WTC11 (cell line): ENCODE results near the gene RAB23. TPM values are rescaled to one million over a fixed set of nuclear protein-coding genes. Genes with fewer than 3 reads are reported as not detected.

ENCODE experiments used
- ATAC-seq: fragments of 200-7000 bp; cut with Tn5 transposase; 2 replicates; pipeline ENCODE4 v1.10.0; 2021; ENCODE audit warnings: mild to moderate bottlenecking, moderate library complexity
- CTCF ChIA-PET: fragments of 300-600 bp; sonication (Branson Sonifier 250); formaldehyde crosslinking; loops from one replicate; lab custom pipeline; 2021; ENCODE audit warnings: antibody characterized with exemption; lab: Charles Lee
- POLR2A ChIA-PET: fragments of 350-600 bp; sonication (Branson Sonifier 250); formaldehyde crosslinking; loops from one replicate; lab custom pipeline; 2021; ENCODE audit warnings: antibody characterized with exemption; lab: Charles Lee
- DNase-seq: peaks from one replicate; pipeline ENCODE4 v3.0.0; 2021; ENCODE audit warnings: low spot score
- H3K27ac Mint-ChIP-seq: 2 replicates; pipeline ENCODE4 v1.8.0; 2021; ENCODE audit warnings: mixed read lengths
- H3K27me3 Mint-ChIP-seq: 2 replicates; pipeline ENCODE4 v1.8.0; 2021; ENCODE audit warnings: low read depth, mild to moderate bottlenecking, moderate library complexity, mixed read lengths
- H3K36me3 Mint-ChIP-seq: 2 replicates; pipeline ENCODE4 v1.8.0; 2021; ENCODE audit warnings: mixed read lengths
- H3K4me1 Mint-ChIP-seq: 2 replicates; pipeline ENCODE4 v1.8.0; 2022; ENCODE audit warnings: mixed read lengths
- H3K4me3 Mint-ChIP-seq: 2 replicates; pipeline ENCODE4 v1.8.0; 2021; ENCODE audit warnings: mild to moderate bottlenecking, moderate library complexity, mixed read lengths
- H3K9me3 Mint-ChIP-seq: 2 replicates; pipeline ENCODE4 v1.8.0; 2021; ENCODE audit warnings: mixed read lengths
- AFF4 ChIP-seq: sonication (generic); formaldehyde crosslinking; IDR thresholded peaks from 2 replicates; pipeline ENCODE4 v1.8.1; 2023; ENCODE audit warnings: mild to moderate bottlenecking, missing genetic modification reagents, borderline replicate concordance
- AR ChIP-seq: fragments of 250-450 bp; sonication (Bioruptor Pico); IDR thresholded peaks from 2 replicates; pipeline ENCODE4 v1.9.0; 2021; ENCODE audit warnings: mild to moderate bottlenecking
- ATF1 ChIP-seq: sonication (generic); formaldehyde crosslinking; IDR thresholded peaks from 2 replicates; pipeline ENCODE4 v1.8.1; 2023; ENCODE audit warnings: mild to moderate bottlenecking, moderate library complexity, missing genetic modification reagents
- ATF2 ChIP-seq: sonication (generic); formaldehyde crosslinking; IDR thresholded peaks from 2 replicates; pipeline ENCODE4 v1.8.1; 2022; ENCODE audit warnings: low read depth, missing genetic modification reagents, borderline replicate concordance
- E2F5 ChIP-seq: sonication (generic); formaldehyde crosslinking; IDR thresholded peaks from 2 replicates; pipeline ENCODE4 v1.8.1; 2022; ENCODE audit warnings: mild to moderate bottlenecking, moderate library complexity, missing genetic modification reagents
- ESRRA ChIP-seq: sonication (generic); formaldehyde crosslinking; IDR thresholded peaks from 2 replicates; pipeline ENCODE4 v1.8.1; 2022; ENCODE audit warnings: mild to moderate bottlenecking, missing genetic modification reagents, borderline replicate concordance
- FOXJ3 ChIP-seq: sonication (generic); formaldehyde crosslinking; IDR thresholded peaks from 2 replicates; pipeline ENCODE4 v1.9.0; 2021; ENCODE audit warnings: missing genetic modification reagents, mild to moderate bottlenecking, borderline replicate concordance
- NR3C1 ChIP-seq: sonication (generic); formaldehyde crosslinking; conservative IDR thresholded peaks from 2 replicates; pipeline ENCODE4 v1.8.1; 2023; ENCODE audit warnings: low read depth, mild to moderate bottlenecking, missing genetic modification reagents
- OVOL2 ChIP-seq: fragments of 250-450 bp; sonication (Bioruptor Pico); IDR thresholded peaks from 2 replicates; pipeline ENCODE4 v1.9.0; 2021; ENCODE audit warnings: mild to moderate bottlenecking, borderline replicate concordance
- SOX15 ChIP-seq: fragments of 250-450 bp; sonication (Bioruptor Pico); IDR thresholded peaks from 2 replicates; pipeline ENCODE4 v1.9.0; 2021; ENCODE audit warnings: mild to moderate bottlenecking
- TEAD4 ChIP-seq: sonication (generic); formaldehyde crosslinking; IDR thresholded peaks from 2 replicates; pipeline ENCODE4 v1.8.0; 2022; ENCODE audit warnings: mild to moderate bottlenecking, missing genetic modification reagents
- TP53 ChIP-seq: sonication (generic); formaldehyde crosslinking; IDR thresholded peaks from 2 replicates; pipeline ENCODE4 v1.8.1; 2023; ENCODE audit warnings: mild to moderate bottlenecking, missing genetic modification reagents
- USF2 ChIP-seq: sonication (generic); formaldehyde crosslinking; IDR thresholded peaks from 2 replicates; pipeline ENCODE4 v1.8.1; 2023; ENCODE audit warnings: mild to moderate bottlenecking, missing genetic modification reagents, moderate library complexity
- total RNA-seq: library from RNA; stranded (reverse); gene quantifications from 3 replicates; pipeline ENCODE4 v1.2.3, GENCODE V29; 2021
- TF ChIP-seq, protein P1 (sequence below): fragments of 250-450 bp; sonication (Bioruptor Pico); IDR thresholded peaks from 2 replicates; pipeline ENCODE4 v1.9.0; 2021; ENCODE audit warnings: moderate library complexity, mild to moderate bottlenecking, inconsistent platforms, borderline replicate concordance

RAB23 gene
- total RNA-seq, 1 experiment from 2014 or later = 11.3 TPM

- TF ChIP-seq AFF4 (CRISPR knock-in tag) = no peak
These were observed 4.1 kb upstream of the RAB23 start (continued) for GRCh38 chr6:57226221-57226620.

DNA sequence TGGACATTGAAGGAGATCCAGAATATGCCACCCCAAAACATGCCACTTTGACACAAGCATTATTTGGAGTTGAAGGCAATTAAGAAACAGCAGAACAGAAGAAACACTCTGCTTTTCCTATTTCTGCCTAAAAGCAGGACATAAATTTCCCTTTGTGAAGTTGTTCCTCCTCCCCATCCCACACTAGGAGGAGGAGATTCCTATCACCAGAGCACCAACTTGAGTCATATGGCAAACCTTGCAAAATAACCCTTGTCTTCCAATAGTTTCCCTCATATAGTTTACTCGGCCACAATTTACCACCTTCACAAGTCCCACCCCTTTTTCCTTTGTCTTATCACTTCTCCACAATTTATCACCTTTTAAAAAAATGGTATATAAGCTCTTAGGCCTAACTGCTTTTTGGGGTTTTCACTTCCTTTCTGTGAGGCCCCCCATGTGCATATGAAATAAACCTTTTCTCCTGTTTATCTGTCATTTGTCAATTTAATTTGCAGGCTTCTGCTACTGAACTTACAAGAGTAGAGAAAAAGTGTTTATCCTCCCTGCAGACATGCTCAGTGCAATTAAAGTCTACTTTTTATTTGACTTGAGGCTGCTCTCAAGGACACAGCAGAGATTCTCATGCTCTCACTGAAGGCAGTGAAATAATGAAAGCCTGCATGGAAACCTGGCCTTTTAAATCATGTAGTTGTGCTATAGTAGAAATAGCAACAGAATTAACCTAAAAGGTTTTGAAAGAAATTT lies 2.8 kb upstream of the RAB23 start:
- ChIA-PET CTCF (no interaction called here), POLR2A (no interaction called here)
- DNase-seq (no peak), ATAC-seq (no peak)
- no peak overlapping the region for H3K4me3 Mint-ChIP-seq
- H3K36me3 Mint-ChIP-seq = peaks cover 6% of the 10 kb centered on the region
- no peak for TF ChIP-seq ATF2
- TF ChIP-seq ATF1 (CRISPR knock-in tag) = no peak
- no peak for TF ChIP-seq NR3C1 (CRISPR knock-in tag)
- TF ChIP-seq FOXJ3 (CRISPR knock-in tag) = no peak
- TF ChIP-seq ESRRA (CRISPR knock-in tag) = no peak
- TF ChIP-seq TEAD4 = no peak
- no peak for TF ChIP-seq OVOL2
- no peak for TF ChIP-seq E2F5 (CRISPR knock-in tag)
- no peak for TF ChIP-seq AR (CRISPR knock-in tag)
- TF ChIP-seq, protein P1, sequence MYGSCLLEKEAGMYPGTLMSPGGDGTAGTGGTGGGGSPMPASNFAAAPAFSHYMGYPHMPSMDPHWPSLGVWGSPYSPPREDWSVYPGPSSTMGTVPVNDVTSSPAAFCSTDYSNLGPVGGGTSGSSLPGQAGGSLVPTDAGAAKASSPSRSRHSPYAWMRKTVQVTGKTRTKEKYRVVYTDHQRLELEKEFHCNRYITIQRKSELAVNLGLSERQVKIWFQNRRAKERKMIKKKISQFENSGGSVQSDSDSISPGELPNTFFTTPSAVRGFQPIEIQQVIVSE (CRISPR knock-in tag) = no peak
- TF ChIP-seq TP53 (CRISPR knock-in tag) = no peak
- no peak for TF ChIP-seq USF2
- TF ChIP-seq SOX15 (CRISPR knock-in tag) = no peak
- H3K9me3 Mint-ChIP-seq = peaks cover 6% of the 10 kb centered on the region
- H3K27me3 Mint-ChIP-seq = no peaks in the 10 kb centered on the region
- no peak overlapping the region for H3K27ac Mint-ChIP-seq
- peaks cover 25% of the 10 kb centered on the region for H3K4me1 Mint-ChIP-seq
